B cell (primary cell): Measurements from ENCODE around the gene MAPT. TPM values are rescaled to one million over a fixed set of nuclear protein-coding genes. Genes with fewer than 3 reads are reported as not detected.

ENCODE experiments used
- ATAC-seq: fragments of 200-7000 bp; cut with Tn5 transposase; one replicate; pipeline ENCODE4 v1.10.0; 2021; ENCODE audit warnings: low read depth, mild to moderate bottlenecking, moderate number of reproducible peaks, moderate library complexity
- CTCF ChIA-PET: fragments of 350-600 bp; sonication (Branson Sonifier 250); formaldehyde crosslinking; loops from one replicate; lab custom pipeline; 2021; ENCODE audit warnings: antibody characterized with exemption, inconsistent platforms; lab: Charles Lee
- POLR2A ChIA-PET: fragments of 350-600 bp; sonication (Branson Sonifier 250); formaldehyde crosslinking; loops from one replicate; lab custom pipeline; 2021; ENCODE audit warnings: antibody characterized with exemption; lab: Charles Lee
- DNase-seq: peaks from one replicate; pipeline ENCODE4 v3.0.0; 2013
- H2AFZ ChIP-seq: 2 replicates; pipeline ENCODE4 v1.6.1; 2012; ENCODE audit warnings: mild to moderate bottlenecking, low read depth, low read length; ENCODE audit not compliant: insufficient read depth, poor library complexity, severe bottlenecking
- H3K27ac ChIP-seq, 2 donors: 1 replicate in 1 of 2; 2 replicates in 1 of 2; pipeline ENCODE4 v1.5.1; 2012 to 2013; ENCODE audit warnings: low read length in 2 of 2, mild to moderate bottlenecking in 2 of 2, moderate library complexity in 1 of 2
- H3K27me3 ChIP-seq, 4 experiments: fragments of 200-600 bp in 1 of 4; sonication (generic) in 1 of 4; replicated peaks in 1 of 4; 1 replicate in 2 of 4; 2 replicates in 2 of 4; pipeline versions ENCODE4 v1.6.1 to v1.7.0; 2013 to 2016; ENCODE audit warnings: low read length in 3 of 4, mild to moderate bottlenecking in 2 of 4, mixed read lengths in 1 of 4, moderate library complexity in 1 of 4; ENCODE audit not compliant: insufficient read depth in 4 of 4, control insufficient read depth in 3 of 4; ENCODE audit errors: control extremely low read depth in 1 of 4
- H3K36me3 ChIP-seq, 2 experiments: replicated peaks in 1 of 2; 1 replicate in 1 of 2; 2 replicates in 1 of 2; pipeline versions ENCODE4 v1.6.1 to v1.7.1; 2013; ENCODE audit warnings: low read length in 1 of 2; ENCODE audit not compliant: insufficient read depth in 2 of 2, control insufficient read depth in 1 of 2; ENCODE audit errors: control extremely low read depth in 1 of 2, extremely low read depth in 1 of 2
- H3K4me1 ChIP-seq, 2 donors: fragments of 200-600 bp in 1 of 2; sonication (generic) in 1 of 2; 1 replicate in 1 of 2; 2 replicates in 1 of 2; pipeline versions ENCODE4 v1.5.1 to v1.6.1; 2013 to 2017; ENCODE audit warnings: low read length in 2 of 2; ENCODE audit not compliant: control insufficient read depth in 2 of 2, insufficient read depth in 2 of 2
- H3K4me2 ChIP-seq: replicated peaks from 2 replicates; pipeline ENCODE3; 2012; ENCODE audit warnings: mild to moderate bottlenecking, low read depth, low read length; ENCODE audit not compliant: poor library complexity, severe bottlenecking
- H3K4me3 ChIP-seq, 5 experiments: fragments of 200-600 bp in 1 of 5; sonication (generic) in 1 of 5; 1 replicate in 3 of 5; 2 replicates in 2 of 5; pipeline versions ENCODE4 v1.5.1 to v1.7.0; 2011 to 2016; ENCODE audit warnings: low read length in 4 of 5, mild to moderate bottlenecking in 4 of 5, low read depth in 2 of 5, control low read depth in 1 of 5, moderate library complexity in 1 of 5; ENCODE audit not compliant: insufficient read depth in 1 of 5; ENCODE audit errors: control extremely low read depth in 1 of 5, extremely low read depth in 1 of 5
- H3K79me2 ChIP-seq: fragments of 200-600 bp; sonication (generic); one replicate; pipeline ENCODE4 v1.6.0; 2016; ENCODE audit warnings: low read length; ENCODE audit not compliant: control insufficient read depth, insufficient read depth
- H3K9ac ChIP-seq: fragments of 200-600 bp; sonication (generic); 2 replicates; pipeline ENCODE4 v1.6.1; 2017; ENCODE audit warnings: mild to moderate bottlenecking, low read length, moderate library complexity
- H3K9me3 ChIP-seq, 3 donors: one replicate each; pipeline versions ENCODE4 v1.6.1 to v1.7.1; 2013; ENCODE audit warnings: low read length in 2 of 3; ENCODE audit not compliant: control insufficient read depth in 2 of 3, insufficient read depth in 1 of 3; ENCODE audit errors: control extremely low read depth in 1 of 3
- H4K20me1 ChIP-seq: 2 replicates; pipeline ENCODE4 v1.6.0; 2012; ENCODE audit warnings: mild to moderate bottlenecking, low read length; ENCODE audit not compliant: insufficient read depth, control insufficient read depth, poor library complexity, severe bottlenecking
- H3K27ac Mint-ChIP-seq: one replicate; pipeline ENCODE4 v1.8.0; 2021; ENCODE audit warnings: mixed read lengths
- H3K27me3 Mint-ChIP-seq: one replicate; pipeline ENCODE4 v1.8.0; 2021; ENCODE audit warnings: mixed read lengths
- H3K4me1 Mint-ChIP-seq: one replicate; pipeline ENCODE4 v1.8.0; 2021; ENCODE audit warnings: mixed read lengths
- H3K4me3 Mint-ChIP-seq: one replicate; pipeline ENCODE4 v1.8.0; 2021; ENCODE audit warnings: mixed read lengths
- H3K9me3 Mint-ChIP-seq: one replicate; pipeline ENCODE4 v1.8.0; 2022; ENCODE audit warnings: mixed read lengths; ENCODE audit not compliant: insufficient read depth
- CTCF ChIP-seq: fragments of 200-600 bp; IDR thresholded peaks from one replicate; pipeline ENCODE4 v1.8.0; 2022; ENCODE audit warnings: antibody characterized with exemption, mild to moderate bottlenecking
- EZH2 ChIP-seq: IDR thresholded peaks from 2 replicates; pipeline ENCODE4 v1.6.1; 2012; ENCODE audit warnings: borderline replicate concordance, low read depth, mild to moderate bottlenecking, moderate library complexity, low read length; ENCODE audit not compliant: insufficient read depth, poor library complexity, severe bottlenecking
- WGBS: methylation state at CpG from one replicate; pipeline ENCODE4 v1.1.5; 2013; ENCODE audit warnings: missing lambda C conversion rate; ENCODE audit not compliant: insufficient coverage; 5-methylcytosine and 5-hydroxymethylcytosine counted together
- intact Hi-C: fragments of 100-400 bp; cut with micrococcal nuclease; formaldehyde crosslinking; loops from one replicate; pipeline ENCODE4 v1.10.0; 2022
- polyA plus RNA-seq: library from polyadenylated mRNA; depleted of rRNA; stranded (reverse); fragments of >200 nt; gene quantifications from 2 replicates; pipeline ENCODE4 v1.2.3, GENCODE V29; 2012
- total RNA-seq, 2 donors: library from RNA; stranded (reverse); fragments of 120-200 nt in 1 of 2; gene quantifications; 1 replicate in 1 of 2; 2 replicates in 1 of 2; pipeline versions ENCODE4 v1.2.3 to v1.2.4, GENCODE V29; 2013 to 2022

Gene MAPT
- total and polyA plus RNA-seq, 2 donors (not counting 1 experiment from before 2014, with no cell fraction given) = 0.13 to 0.20 TPM

DNA sequence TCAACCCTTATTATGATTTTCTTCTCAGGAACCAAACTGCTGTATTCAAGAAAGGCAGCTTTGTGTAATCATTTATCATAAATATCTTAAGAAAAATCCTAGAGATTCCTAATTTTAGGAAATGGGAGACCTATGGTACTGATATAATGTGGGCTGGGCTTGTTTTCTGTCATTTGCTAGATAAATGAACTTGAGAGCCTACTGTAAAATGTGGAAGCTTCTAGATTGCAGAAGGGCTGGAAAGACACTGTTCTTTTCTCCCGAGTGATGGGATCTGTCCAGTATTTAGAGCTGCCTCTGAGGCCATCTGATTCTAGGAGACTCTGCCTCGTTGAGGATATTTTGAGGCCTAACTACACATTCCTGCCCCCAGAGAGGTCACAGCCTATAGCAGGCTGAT, 84.8 kb downstream of the MAPT start:
- H3K9me3 Mint-ChIP-seq = no peaks in the 10 kb centered on the region
- CTCF ChIA-PET = interaction anchor here (0.8 kb wide), 1 partner anchor 129 kb away, joined by 6 read pairs; no protein-coding TSS in a partner anchor

DNA sequence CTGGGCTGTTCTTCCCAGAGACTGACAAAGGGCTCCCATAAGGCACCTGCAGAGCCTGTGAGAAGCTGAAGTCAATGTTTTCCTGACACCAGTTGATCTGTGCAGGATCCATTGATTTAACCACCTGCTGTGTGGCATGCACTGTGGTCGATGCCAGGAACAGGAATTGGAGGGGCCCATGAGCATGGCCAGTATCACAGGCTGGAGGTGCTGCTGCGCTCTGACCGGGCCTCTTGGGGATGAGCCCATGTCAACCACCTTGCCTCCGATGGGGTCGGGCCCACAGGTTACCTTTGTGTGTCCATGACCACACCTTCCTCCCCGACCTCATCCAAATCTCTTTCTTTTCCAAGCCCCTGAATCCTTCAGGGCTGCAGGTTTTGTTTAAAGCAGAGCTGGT, 86.5 kb downstream of the MAPT start:
- intact Hi-C loops = no loop called here
- no peaks in the 10 kb centered on the region for H3K9me3 Mint-ChIP-seq
- Histone ChIP-seq H3K9me3 (no peaks in the 10 kb centered on the region), H3K27ac (no peak overlapping the region), H2AFZ (no peak overlapping the region), H3K4me1 (peaks cover 3 to 7% of the 10 kb centered on the region in 2 donors), H4K20me1 (no peaks in the 10 kb centered on the region), H3K36me3 (no peaks in the 10 kb centered on the region), H3K79me2 (no peaks in the 10 kb centered on the region), H3K27me3 (no peaks in the 10 kb centered on the region), H3K4me3 (no peak overlapping the region), H3K4me2 (no peak overlapping the region), H3K9ac (no peak overlapping the region)
- POLR2A ChIA-PET = no interaction called here
- H3K27ac Mint-ChIP-seq = no peak overlapping the region
- no peak for DNase-seq
- ATAC-seq = no peak
- H3K4me1 Mint-ChIP-seq = peaks cover 7% of the 10 kb centered on the region
- peaks cover 4% of the 10 kb centered on the region for H3K27me3 Mint-ChIP-seq
- 91% methylated on average over 5 of the region's 6 CpGs for WGBS
- CTCF ChIA-PET = no interaction called here
- TF ChIP-seq EZH2 (no peak), CTCF (no peak)
- no peak overlapping the region for H3K4me3 Mint-ChIP-seq

More for the DNA sequence above, 84.8 kb downstream of the MAPT start:
- TF ChIP-seq EZH2 = no peak
- TF ChIP-seq CTCF = no peak
- Histone ChIP-seq H3K27ac (no peak overlapping the region), H3K9ac (no peak overlapping the region), H3K27me3 (no peaks in the 10 kb centered on the region), H3K4me3 (no peak overlapping the region), H3K4me1 (peaks cover 20 to 24% of the 10 kb centered on the region in 2 donors), H3K79me2 (no peaks in the 10 kb centered on the region), H3K9me3 (no peaks in the 10 kb centered on the region), H2AFZ (no peak overlapping the region), H3K4me2 (no peak overlapping the region), H3K36me3 (no peaks in the 10 kb centered on the region), H4K20me1 (no peaks in the 10 kb centered on the region)
- Mint-ChIP-seq H3K4me1 (peaks cover 24% of the 10 kb centered on the region), H3K27ac (no peak overlapping the region), H3K27me3 (peaks cover 4% of the 10 kb centered on the region), H3K4me3 (no peak overlapping the region)
- intact Hi-C loops = no loop called here
- POLR2A ChIA-PET = interaction anchor here (0.7 kb wide), 1 partner anchor 24 kb away, joined by 3 read pairs; no protein-coding TSS in a partner anchor
- ATAC-seq = no peak
- WGBS = 86% methylated on average over 2 of the region's 2 CpGs
- DNase-seq = no peak
